ENCODE measurements around the gene AFAP1L1. TPM values are rescaled to one million over a fixed set of nuclear protein-coding genes. Genes with fewer than 3 reads are reported as not detected.
"Not testable (repeated sequence)": the region's sequence is repeated elsewhere in the genome, so short reads cannot be mapped to it uniquely, and the experiment has no call there.

Gene AFAP1L1
- total RNA-seq, 2 donors from 2014 or later: 0.33 to 0.95 TPM

DNA sequence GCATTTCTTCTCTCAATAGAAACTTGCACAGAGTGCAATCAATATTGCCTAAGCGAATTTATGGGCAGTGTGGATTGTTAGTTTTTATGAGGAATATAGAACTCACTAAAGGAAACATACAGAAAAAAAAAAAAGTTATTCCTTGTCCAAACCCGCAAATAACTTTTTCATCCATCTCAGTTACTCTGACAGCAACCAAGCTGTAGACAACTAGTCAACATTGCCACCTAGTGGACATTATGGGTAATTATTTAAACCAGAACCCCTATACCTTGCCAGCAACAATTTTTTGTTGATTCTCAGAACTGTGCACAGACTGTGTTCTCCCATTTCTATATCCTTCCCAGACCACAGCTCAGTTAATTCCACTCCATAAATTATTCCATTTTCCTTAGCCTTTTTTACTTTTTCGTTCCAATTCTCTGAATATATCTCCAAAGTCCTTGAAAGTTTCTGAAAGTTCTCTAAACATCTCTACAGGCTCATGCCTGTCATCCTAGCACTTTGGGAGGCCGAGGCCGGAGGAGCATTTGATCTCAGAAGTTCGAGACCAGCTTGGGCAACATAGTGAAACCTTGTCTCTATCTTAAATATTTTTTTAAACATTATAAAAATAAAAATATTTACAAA is 2.6 kb upstream of the AFAP1L1 start:
- Mint-ChIP-seq H3K4me1 (ENCODE audit: low read depth in 2 of 2) (peaks cover 0 to 11% of the 10 kb centered on the region in 2 donors), H3K27ac (no peak overlapping the region), H3K4me3 (no peak overlapping the region), H3K27me3 (peaks cover 20 to 37% of the 10 kb centered on the region in 2 donors), H3K36me3 (no peaks in the 10 kb centered on the region), H3K9me3 (no peaks in the 10 kb centered on the region)
- peak; percentile 51 to 74 for ATAC-seq
- DNase-seq (ENCODE audit: low spot score): no peak

DNA sequence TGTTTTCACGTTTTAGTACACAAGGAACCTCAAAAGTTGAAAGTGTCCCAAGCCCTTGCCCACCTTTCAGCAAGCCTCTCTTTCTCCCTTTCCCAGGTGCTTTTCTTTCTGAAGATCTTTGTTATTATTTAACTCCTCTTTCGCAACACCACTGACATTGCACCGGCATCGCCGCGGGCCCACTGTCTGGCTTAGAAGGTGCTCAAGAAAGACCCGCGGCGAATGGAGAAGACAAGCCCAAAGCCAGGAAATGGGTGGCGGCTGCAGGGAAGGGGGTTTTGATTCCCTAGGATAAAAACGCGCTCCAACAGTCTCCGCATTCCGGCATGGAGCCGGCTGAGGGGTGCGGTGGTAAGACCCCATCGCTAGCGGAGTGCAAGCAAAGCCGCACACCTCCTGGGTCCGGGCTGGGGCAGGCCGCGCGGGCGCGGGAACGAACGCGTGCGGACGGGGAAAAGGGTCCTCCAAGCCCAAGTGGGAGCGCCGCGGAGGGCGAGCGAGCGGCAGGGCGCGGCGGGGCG is 404 bp upstream of the AFAP1L1 start:
- Mint-ChIP-seq H3K27ac (no peak overlapping the region), H3K4me3 (peak overlapping the region; percentile 53), H3K36me3 (no peaks in the 10 kb centered on the region), H3K4me1 (ENCODE audit: low read depth in 2 of 2) (peaks cover 0 to 6% of the 10 kb centered on the region in 2 donors), H3K27me3 (peaks cover 22 to 44% of the 10 kb centered on the region in 2 donors), H3K9me3 (no peaks in the 10 kb centered on the region)
- DNase-seq (ENCODE audit: low spot score) (no peak), ATAC-seq (no peak)

DNA sequence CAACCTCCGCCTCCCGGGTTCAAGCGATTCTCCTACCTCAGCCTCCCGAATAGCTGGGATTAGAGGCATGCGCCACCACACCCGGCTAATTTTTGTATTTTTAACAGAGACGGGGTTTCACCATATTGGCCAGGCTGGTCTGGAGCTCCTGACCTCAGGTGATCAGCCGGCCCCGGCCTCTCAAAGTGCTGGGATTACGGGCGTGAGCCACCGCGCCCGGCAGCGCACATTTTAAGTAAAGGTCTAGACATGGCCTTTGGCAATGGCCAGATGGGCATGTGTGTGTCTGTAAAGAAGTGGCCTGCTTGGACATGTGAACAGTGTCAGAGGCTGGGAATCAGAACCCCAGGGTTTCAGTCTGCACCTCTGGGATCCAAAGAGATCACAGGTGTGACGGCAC is 1.1 kb downstream of the AFAP1L1 start:
- DNase-seq (ENCODE audit: low spot score); H3K36me3 Mint-ChIP-seq; H3K27ac Mint-ChIP-seq; ATAC-seq; H3K4me3 Mint-ChIP-seq; H3K4me1 Mint-ChIP-seq (ENCODE audit: low read depth in 2 of 2); H3K9me3 Mint-ChIP-seq: not testable (repeated sequence)
- peaks cover 26 to 57% of the 10 kb centered on the region in 2 donors for H3K27me3 Mint-ChIP-seq

DNA sequence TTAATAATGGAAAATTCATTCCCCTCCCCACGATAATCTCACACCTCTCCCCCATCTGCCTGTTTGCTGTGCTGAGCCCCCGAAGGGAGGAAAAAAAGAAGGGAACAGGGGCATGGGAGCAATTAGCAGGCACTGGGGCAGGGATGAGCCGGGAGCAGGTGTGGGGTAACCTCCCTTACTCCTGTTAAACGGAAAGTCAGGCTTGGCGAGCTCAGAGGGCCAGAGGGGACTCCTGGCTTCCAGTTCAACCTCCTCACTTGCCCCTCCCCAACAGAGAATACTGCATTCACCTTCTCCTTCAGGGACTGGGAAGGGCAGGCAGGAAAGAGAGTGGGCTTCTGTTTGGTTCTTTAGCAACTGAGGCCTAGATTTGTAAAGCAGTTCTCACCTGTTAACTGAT is 1.6 kb downstream of the AFAP1L1 start:
- Mint-ChIP-seq H3K36me3 (no peaks in the 10 kb centered on the region), H3K27ac (no peak overlapping the region), H3K27me3 (peaks cover 30 to 62% of the 10 kb centered on the region in 2 donors)

DNA sequence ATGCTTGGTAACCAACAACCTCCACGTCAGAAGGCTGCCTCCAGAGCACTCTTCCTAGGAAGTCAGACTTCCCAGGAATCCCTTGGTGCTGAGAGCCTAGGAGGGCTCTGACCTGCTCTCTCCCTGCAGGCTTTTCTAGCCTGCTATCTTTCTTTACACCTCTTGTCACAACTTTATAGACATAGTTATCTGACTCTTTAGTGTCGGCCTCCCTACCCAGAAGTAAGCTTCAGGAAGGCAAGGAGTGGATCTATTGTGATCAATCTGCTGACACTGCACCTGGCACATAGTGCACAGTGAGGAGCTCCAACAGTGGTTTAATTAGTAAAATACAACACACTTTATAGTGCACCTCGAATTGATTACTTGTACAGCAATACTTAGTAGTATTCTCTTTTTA is 2.3 kb downstream of the AFAP1L1 start:
- Mint-ChIP-seq H3K4me3 (no peak overlapping the region), H3K4me1 (ENCODE audit: low read depth in 2 of 2) (peaks cover 3 to 6% of the 10 kb centered on the region in 2 donors), H3K27me3 (peaks cover 34 to 69% of the 10 kb centered on the region in 2 donors)

More for the DNA sequence above, 1.6 kb downstream of the AFAP1L1 start:
- Mint-ChIP-seq H3K4me3 (no peak overlapping the region), H3K9me3 (no peaks in the 10 kb centered on the region), H3K4me1 (ENCODE audit: low read depth in 2 of 2) (peaks cover 0 to 6% of the 10 kb centered on the region in 2 donors)
- DNase-seq (ENCODE audit: low spot score): no peak
- ATAC-seq: no peak

DNA sequence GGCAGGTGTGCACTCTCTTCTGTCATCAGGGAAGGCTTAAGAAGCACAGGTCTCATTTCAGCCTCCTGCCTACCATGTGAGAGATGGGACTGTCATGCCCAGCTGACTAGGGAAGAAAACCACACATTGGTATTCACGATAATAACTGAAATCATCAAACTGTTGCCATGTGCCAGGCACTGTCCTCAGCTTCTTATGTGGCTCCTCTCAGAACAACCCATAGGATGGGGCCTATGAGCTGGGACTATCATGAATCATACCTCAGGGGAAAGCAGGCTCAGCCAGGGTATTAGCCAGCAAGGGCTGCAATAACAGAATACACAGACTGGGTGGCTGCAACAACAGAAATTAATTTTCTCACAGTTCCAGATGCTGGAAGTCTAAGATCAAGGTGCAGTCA is 3.3 kb downstream of the AFAP1L1 start:
- DNase-seq (ENCODE audit: low spot score) (no peak), ATAC-seq (no peak)
- H3K27me3 Mint-ChIP-seq: peaks cover 31 to 76% of the 10 kb centered on the region in 2 donors
- peaks cover 4 to 6% of the 10 kb centered on the region in 2 donors for H3K4me1 Mint-ChIP-seq (ENCODE audit: low read depth in 2 of 2)
- H3K27ac Mint-ChIP-seq: no peak overlapping the region
- no peak overlapping the region for H3K4me3 Mint-ChIP-seq
- no peaks in the 10 kb centered on the region for H3K9me3 Mint-ChIP-seq
- H3K36me3 Mint-ChIP-seq: no peaks in the 10 kb centered on the region

More for the DNA sequence above, 2.3 kb downstream of the AFAP1L1 start:
- ATAC-seq (no peak), DNase-seq (ENCODE audit: low spot score) (no peak)
- H3K36me3 Mint-ChIP-seq: no peaks in the 10 kb centered on the region
- H3K27ac Mint-ChIP-seq: no peak overlapping the region
- H3K9me3 Mint-ChIP-seq: no peaks in the 10 kb centered on the region

DNA sequence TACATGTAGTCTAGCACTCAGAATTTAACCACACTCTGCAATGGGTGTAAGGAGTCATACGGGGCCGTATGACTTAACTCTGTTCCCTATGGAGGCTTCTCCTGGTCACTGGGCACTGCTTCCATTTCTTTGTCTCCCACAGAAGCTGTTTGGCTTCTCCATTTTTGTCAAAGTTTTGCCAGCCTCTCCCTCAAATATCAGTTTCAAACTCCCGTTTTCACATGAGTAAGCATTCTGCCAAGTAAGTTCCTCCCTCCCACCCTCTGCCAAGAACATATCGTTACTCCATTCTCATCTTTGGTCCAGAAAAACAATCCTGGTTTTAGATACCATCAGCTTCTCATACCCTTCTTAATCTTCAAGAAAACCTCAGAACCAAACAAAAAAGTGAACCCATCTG is 6.1 kb downstream of the AFAP1L1 start:
- Mint-ChIP-seq H3K4me3 (no peak overlapping the region), H3K4me1 (ENCODE audit: low read depth in 2 of 2) (peaks cover 0 to 4% of the 10 kb centered on the region in 2 donors), H3K36me3 (no peaks in the 10 kb centered on the region), H3K27me3 (peaks cover 23 to 64% of the 10 kb centered on the region in 2 donors), H3K9me3 (no peaks in the 10 kb centered on the region), H3K27ac (no peak overlapping the region)
- ATAC-seq: no peak
- no peak for DNase-seq (ENCODE audit: low spot score)

DNA sequence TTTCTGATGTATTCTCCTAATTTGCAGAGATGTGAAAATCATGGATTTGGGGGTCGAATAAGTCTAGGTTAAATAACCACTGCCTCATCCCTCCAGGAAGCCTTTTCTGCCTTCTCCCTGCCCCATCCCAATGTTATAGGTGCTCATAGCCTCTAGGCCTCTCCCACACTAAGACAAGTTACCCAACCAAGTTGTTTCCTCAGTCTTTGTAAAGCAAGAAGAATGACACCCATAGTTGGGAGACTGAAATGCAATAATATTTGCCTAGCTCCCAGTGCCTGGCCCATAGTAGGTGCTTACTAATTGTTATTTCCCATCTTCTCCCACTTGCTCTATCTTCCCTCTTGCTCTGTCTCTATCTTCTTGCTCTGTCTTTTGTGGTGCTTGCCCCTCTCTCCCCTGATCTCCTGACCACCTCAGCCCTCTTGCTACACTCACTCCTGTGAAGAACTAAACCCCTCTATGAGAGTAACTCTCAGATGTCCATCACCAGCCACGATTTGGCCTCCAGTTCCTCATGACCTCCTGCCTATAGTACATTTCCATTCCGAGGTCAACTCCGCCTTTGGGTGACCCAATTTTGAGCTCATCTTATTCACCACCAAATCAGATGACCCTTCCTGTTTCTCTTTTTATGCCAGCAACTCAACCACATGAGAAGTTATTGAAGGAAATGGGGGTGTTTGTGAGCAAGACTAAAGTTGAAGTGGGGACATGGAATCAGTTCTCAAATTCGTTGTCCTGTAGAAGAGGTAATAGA is 7.0 kb downstream of the AFAP1L1 start:
- Mint-ChIP-seq H3K9me3 (no peaks in the 10 kb centered on the region), H3K27me3 (peaks cover 23 to 57% of the 10 kb centered on the region in 2 donors), H3K4me1 (ENCODE audit: low read depth in 2 of 2) (peaks cover 0 to 4% of the 10 kb centered on the region in 2 donors), H3K27ac (no peak overlapping the region), H3K4me3 (no peak overlapping the region), H3K36me3 (no peaks in the 10 kb centered on the region)
- DNase-seq (ENCODE audit: low spot score) (no peak), ATAC-seq (no peak)

DNA sequence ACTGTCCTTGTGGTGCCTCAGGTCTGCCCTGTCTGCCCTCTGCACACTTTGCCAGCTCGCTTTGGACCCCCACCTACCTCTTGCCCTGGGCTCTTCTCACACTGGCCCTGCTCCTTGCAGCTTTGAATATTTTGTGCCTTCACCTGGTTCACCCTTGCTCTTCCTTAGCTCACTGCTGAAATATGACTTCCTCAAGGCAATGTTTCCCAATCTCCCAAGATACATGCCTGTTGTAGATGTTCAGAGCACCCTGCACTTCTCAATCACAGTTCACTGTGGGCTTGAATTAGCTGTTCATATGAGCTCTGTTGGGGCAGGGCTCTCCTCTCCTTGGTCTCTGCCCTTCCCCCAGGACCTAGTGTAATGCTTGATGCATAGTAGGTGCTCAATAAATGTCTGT is 8.0 kb downstream of the AFAP1L1 start:
- Mint-ChIP-seq H3K36me3 (no peaks in the 10 kb centered on the region), H3K27me3 (peaks cover 25 to 50% of the 10 kb centered on the region in 2 donors), H3K4me3 (no peak overlapping the region), H3K27ac (no peak overlapping the region), H3K9me3 (no peaks in the 10 kb centered on the region), H3K4me1 (ENCODE audit: low read depth in 2 of 2) (peaks cover 0 to 4% of the 10 kb centered on the region in 2 donors)
- no peak for ATAC-seq
- no peak for DNase-seq (ENCODE audit: low spot score)

DNA sequence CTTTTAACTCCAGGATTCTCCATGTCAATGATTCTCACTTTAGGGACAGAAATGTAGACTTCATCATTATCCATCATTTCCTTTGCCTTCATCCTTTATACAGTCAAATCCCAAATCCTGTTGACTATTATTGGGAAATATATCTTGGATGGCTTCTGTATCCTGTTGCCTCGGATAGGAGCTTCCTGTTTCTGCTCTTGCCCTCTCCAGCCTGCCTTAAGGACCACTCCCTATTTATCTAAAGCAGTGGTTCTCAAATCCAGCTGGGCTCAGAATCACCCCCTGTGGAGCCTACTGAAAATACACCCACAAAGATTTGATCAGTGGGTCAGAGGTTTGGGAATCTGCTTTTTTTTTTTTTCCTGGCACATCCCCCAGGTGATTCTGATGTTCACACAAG is 8.5 kb downstream of the AFAP1L1 start:
- Mint-ChIP-seq H3K27me3 (peaks cover 25 to 49% of the 10 kb centered on the region in 2 donors), H3K36me3 (no peaks in the 10 kb centered on the region)
- ATAC-seq: no peak

DNA sequence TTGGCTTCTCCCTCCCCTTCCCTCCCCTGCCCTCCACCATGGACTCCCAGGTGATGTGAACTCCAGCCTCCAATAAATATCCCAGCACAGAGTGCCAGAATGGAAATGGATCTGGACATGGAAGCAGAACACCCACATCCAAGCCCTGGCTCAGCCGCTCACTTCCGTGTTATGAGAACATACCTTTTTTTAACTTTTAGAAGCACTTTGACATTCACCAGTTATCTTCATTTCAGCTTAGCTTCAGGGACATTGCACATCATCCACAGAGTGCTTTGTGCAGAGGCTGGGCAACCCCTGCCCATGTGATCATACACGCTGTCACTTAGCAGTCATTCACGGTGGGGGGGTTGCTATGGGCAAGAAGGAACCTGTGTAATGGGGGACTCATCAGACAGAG is 9.1 kb downstream of the AFAP1L1 start:
- Mint-ChIP-seq H3K4me1 (ENCODE audit: low read depth in 2 of 2) (peaks cover 0 to 4% of the 10 kb centered on the region in 2 donors), H3K27me3 (peaks cover 26 to 42% of the 10 kb centered on the region in 2 donors), H3K9me3 (no peaks in the 10 kb centered on the region), H3K36me3 (no peaks in the 10 kb centered on the region), H3K4me3 (no peak overlapping the region), H3K27ac (no peak overlapping the region)
- DNase-seq (ENCODE audit: low spot score): no peak
- ATAC-seq: no peak

More for the DNA sequence above, 8.5 kb downstream of the AFAP1L1 start:
- H3K4me3 Mint-ChIP-seq: no peak overlapping the region
- H3K4me1 Mint-ChIP-seq (ENCODE audit: low read depth in 2 of 2): peaks cover 0 to 4% of the 10 kb centered on the region in 2 donors
- no peaks in the 10 kb centered on the region for H3K9me3 Mint-ChIP-seq
- DNase-seq (ENCODE audit: low spot score): no peak
- H3K27ac Mint-ChIP-seq: no peak overlapping the region

DNA sequence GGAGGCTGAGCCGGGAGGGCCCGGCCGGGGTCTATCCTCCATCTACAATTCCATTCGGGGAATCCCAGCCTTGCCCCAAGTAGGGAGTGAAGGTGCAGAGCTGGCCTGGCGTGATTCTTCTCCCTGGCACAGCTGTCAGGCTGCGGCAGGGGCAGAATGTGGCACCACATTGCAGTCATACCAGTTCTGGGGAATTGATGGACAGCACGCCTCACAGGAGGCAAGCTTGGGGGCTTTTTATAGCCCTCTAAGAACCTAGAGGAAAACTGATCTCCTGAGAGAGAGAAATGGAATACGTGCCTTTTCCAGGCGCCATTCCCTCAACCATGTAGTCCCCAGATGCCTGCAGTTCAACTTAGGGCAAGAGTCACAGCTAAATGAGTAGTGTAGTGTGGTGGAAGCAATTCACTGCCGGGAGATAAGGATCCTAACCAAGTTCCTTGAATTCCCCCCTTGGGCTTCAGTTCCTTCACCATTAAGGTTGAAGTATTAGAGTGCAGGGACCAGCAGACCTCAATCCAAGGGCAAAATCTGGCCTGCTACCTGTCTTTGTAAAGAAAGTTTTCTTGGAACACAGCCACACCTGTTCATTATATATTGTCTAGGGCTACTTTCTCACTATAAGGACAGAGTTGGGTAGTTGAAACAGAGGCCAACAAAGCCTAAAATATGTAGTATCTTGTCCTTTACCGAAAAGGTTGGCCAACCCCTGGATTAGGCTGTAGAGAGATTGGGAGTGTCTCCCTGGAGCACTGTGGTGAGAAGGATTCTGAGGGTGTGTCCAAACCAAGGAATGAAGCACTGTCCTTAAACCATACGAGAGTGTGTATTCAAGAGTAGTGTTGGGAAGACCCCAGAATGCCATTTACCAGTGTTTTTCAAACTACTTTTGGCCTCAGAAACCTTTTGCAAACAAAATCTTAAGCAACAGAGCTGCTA is 10.6 kb downstream of the AFAP1L1 start:
- no peak overlapping the region for H3K4me3 Mint-ChIP-seq
- DNase-seq (ENCODE audit: low spot score): no peak
- no peaks in the 10 kb centered on the region for H3K36me3 Mint-ChIP-seq
- no peak for ATAC-seq
- H3K4me1 Mint-ChIP-seq (ENCODE audit: low read depth in 2 of 2): peaks cover 0 to 4% of the 10 kb centered on the region in 2 donors
- H3K9me3 Mint-ChIP-seq: no peaks in the 10 kb centered on the region
- no peak overlapping the region for H3K27ac Mint-ChIP-seq
- H3K27me3 Mint-ChIP-seq: peaks cover 20 to 29% of the 10 kb centered on the region in 2 donors

DNA sequence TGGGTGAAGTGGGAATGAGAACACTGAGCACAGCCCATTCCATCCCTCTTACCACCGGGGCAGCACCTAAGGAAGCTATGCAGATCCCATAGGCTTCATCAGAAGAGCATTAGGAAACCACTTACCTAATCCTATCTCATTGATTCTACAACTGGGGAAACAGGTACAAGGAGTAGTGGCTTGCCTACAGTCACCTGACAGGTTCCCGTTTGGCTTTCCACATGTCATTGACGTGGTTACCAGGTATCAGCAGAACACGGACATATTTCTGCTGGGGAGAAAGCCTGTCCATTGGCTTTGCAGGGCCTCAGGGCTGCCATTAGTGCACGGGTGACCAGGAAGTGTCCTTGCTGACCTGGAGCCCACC is 11.3 kb downstream of the AFAP1L1 start:
- no peak for ATAC-seq
- H3K4me3 Mint-ChIP-seq: no peak overlapping the region
- peaks cover 0 to 4% of the 10 kb centered on the region in 2 donors for H3K4me1 Mint-ChIP-seq (ENCODE audit: low read depth in 2 of 2)
- no peak overlapping the region for H3K27ac Mint-ChIP-seq
- H3K27me3 Mint-ChIP-seq: peaks cover 17 to 23% of the 10 kb centered on the region in 2 donors
- no peak for DNase-seq (ENCODE audit: low spot score)
- H3K9me3 Mint-ChIP-seq: no peaks in the 10 kb centered on the region
- no peaks in the 10 kb centered on the region for H3K36me3 Mint-ChIP-seq

Data from natural killer cell treated with Interleukin-12 subunit alpha and Interleukin-12 subunit beta and Interleukin-15 and Interleukin-18, amount 100 ng/mL, for 72 hours (primary cell).